ELF-1 (cell line): Measurements from ENCODE around the gene GATA1.

Source experiments
- DNase-seq: peaks from one replicate; pipeline ENCODE4 v3.0.0-alpha.2; 2016; ENCODE audit warnings: low read depth, low spot score

The GATA1 gene

GRCh38 chrX:48785186-48785539, 1.2 kb upstream of the GATA1 start:
- no peak for DNase-seq

GRCh38 chrX:48785540-48786214, 713 bp upstream of the GATA1 start:
- no peak for DNase-seq

GRCh38 chrX:48786825-48787504, 575 bp downstream of the GATA1 start:
- DNase-seq = no peak

- DNase-seq = no peak
Observed at GRCh38 chrX:48787505-48788443, 1.4 kb downstream of the GATA1 start.

- no peak for DNase-seq
Observed at GRCh38 chrX:48789366-48790220, 3.2 kb downstream of the GATA1 start.

- no peak for DNase-seq
Observed at GRCh38 chrX:48790477-48790876, 4.1 kb downstream of the GATA1 start.

- no peak for DNase-seq
Observed at GRCh38 chrX:48791063-48791820, 4.9 kb downstream of the GATA1 start.

GRCh38 chrX:48792219-48792618, 5.8 kb downstream of the GATA1 start:
- no peak for DNase-seq

- no peak for DNase-seq
Observed at GRCh38 chrX:48793935-48794334, 7.5 kb downstream of the GATA1 start.

- no peak for DNase-seq
Observed at GRCh38 chrX:48794340-48794910, 8.0 kb downstream of the GATA1 start.

GRCh38 chrX:48794911-48795515, 8.6 kb downstream of the GATA1 start:
- DNase-seq = peak; percentile 61

- DNase-seq = no peak
Observed at GRCh38 chrX:48798318-48798717, 11.9 kb downstream of the GATA1 start.

- DNase-seq = no peak
Observed at GRCh38 chrX:48800574-48801279, 14.3 kb downstream of the GATA1 start.

GRCh38 chrX:48801280-48802088, 15.1 kb downstream of the GATA1 start, which contains the start of gene HDAC6:
Gene HDAC6, plus strand, starts transcription at chrX:48802067. Its CDS starts 626 bp downstream, at chrX:48802693.
- peak; percentile 100 for DNase-seq

GRCh38 chrX:48802089-48802904, 15.9 kb downstream of the GATA1 start:
- DNase-seq = peak; percentile 98

GRCh38 chrX:48802905-48803200, 16.5 kb downstream of the GATA1 start:
- peak; percentile 36 for DNase-seq

- DNase-seq = no peak
Observed at GRCh38 chrX:48806081-48806480, 19.7 kb downstream of the GATA1 start.

GRCh38 chrX:48813644-48814043, 27.3 kb downstream of the GATA1 start:
- DNase-seq = no peak
